Cardiac muscle cell (in vitro differentiated cells and primary cell): ENCODE data around the gene VSTM2B. TPM values are rescaled to one million over a fixed set of nuclear protein-coding genes. Genes with fewer than 3 reads are reported as not detected.
"Not testable (repeated sequence)": the region's sequence is repeated elsewhere in the genome, so short reads cannot be mapped to it uniquely, and the experiment has no call there.

ENCODE experiments used
- DNase-seq, 2 donors: peaks; one replicate each; pipeline versions ENCODE4 v3.0.0 to v3.0.0-alpha.2; 2010 to 2017; ENCODE audit warnings: low read depth in 1 of 2, low spot score in 1 of 2
- H3K27ac ChIP-seq: fragments of 200-600 bp; sonication (generic); 2 replicates; pipeline ENCODE4 v1.5.1; 2016
- H3K27me3 ChIP-seq: fragments of 200-600 bp; sonication (generic); 2 replicates; pipeline ENCODE4 v1.6.0; 2016; ENCODE audit warnings: control low read depth
- H3K36me3 ChIP-seq: fragments of 200-600 bp; sonication (generic); 2 replicates; pipeline ENCODE4 v1.5.1; 2016; ENCODE audit warnings: control low read depth
- H3K4me1 ChIP-seq: fragments of 200-600 bp; sonication (generic); 2 replicates; pipeline ENCODE4 v1.8.1; 2017; ENCODE audit warnings: low read depth, mild to moderate bottlenecking, mixed run types
- H3K4me3 ChIP-seq: fragments of 200-600 bp; sonication (generic); 2 replicates; pipeline ENCODE4 v1.5.1; 2016; ENCODE audit warnings: mild to moderate bottlenecking
- H3K9me3 ChIP-seq: fragments of 200-600 bp; sonication (generic); 2 replicates; pipeline ENCODE4 v1.5.1; 2017; ENCODE audit warnings: low read depth, mild to moderate bottlenecking, control low read depth
- polyA plus RNA-seq: library from polyadenylated mRNA; unstranded; fragments of >200 nt; fragmentation: Nextera tagmentation; extraction: Ambion mirVana; gene quantifications from 2 replicates; pipeline ENCODE4 v1.2.1, GENCODE V29; 2016
- total RNA-seq: library from RNA; depleted of rRNA; stranded (reverse); fragments of >200 nt; gene quantifications from 2 replicates; pipeline ENCODE4 v1.2.3, GENCODE V29; 2016
- TF ChIP-seq, protein P1 (sequence below): IDR thresholded peaks from 2 replicates; pipeline ENCODE4 v1.5.1; 2012; ENCODE audit warnings: low read depth, mild to moderate bottlenecking, low read length

The VSTM2B gene
- total and polyA plus RNA-seq, 2 experiments from 2014 or later = 0.39 TPM; not detected in 1

DNA sequence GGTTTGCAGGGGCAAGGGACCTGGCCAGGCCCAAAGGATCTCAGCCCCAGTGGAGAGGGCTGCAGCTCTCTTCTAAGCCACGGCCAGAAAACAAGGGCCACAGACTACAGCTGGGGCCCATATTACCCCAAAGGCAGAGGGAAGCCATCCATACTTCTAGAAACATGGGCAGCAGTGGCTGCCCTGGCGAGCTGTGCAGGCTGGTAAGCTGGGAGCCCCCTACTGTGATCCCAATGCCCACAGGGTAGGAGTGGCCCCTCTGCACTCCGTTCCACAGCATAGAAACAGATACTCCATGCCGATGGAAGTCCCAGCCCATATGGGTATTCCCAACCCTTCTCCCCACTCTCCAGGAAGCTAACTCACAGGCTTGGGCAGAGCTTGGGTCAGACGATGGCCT, 25.1 kb downstream of the VSTM2B start:
- no peaks in the 10 kb centered on the region for H3K27me3 ChIP-seq
- no peaks in the 10 kb centered on the region for H3K36me3 ChIP-seq
- H3K9me3 ChIP-seq = no peaks in the 10 kb centered on the region
- no peak overlapping the region for H3K4me3 ChIP-seq
- no peak overlapping the region for H3K27ac ChIP-seq
- TF ChIP-seq, protein P1, sequence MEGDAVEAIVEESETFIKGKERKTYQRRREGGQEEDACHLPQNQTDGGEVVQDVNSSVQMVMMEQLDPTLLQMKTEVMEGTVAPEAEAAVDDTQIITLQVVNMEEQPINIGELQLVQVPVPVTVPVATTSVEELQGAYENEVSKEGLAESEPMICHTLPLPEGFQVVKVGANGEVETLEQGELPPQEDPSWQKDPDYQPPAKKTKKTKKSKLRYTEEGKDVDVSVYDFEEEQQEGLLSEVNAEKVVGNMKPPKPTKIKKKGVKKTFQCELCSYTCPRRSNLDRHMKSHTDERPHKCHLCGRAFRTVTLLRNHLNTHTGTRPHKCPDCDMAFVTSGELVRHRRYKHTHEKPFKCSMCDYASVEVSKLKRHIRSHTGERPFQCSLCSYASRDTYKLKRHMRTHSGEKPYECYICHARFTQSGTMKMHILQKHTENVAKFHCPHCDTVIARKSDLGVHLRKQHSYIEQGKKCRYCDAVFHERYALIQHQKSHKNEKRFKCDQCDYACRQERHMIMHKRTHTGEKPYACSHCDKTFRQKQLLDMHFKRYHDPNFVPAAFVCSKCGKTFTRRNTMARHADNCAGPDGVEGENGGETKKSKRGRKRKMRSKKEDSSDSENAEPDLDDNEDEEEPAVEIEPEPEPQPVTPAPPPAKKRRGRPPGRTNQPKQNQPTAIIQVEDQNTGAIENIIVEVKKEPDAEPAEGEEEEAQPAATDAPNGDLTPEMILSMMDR = no peak
- H3K4me1 ChIP-seq = no peaks in the 10 kb centered on the region
- no peak for DNase-seq

DNA sequence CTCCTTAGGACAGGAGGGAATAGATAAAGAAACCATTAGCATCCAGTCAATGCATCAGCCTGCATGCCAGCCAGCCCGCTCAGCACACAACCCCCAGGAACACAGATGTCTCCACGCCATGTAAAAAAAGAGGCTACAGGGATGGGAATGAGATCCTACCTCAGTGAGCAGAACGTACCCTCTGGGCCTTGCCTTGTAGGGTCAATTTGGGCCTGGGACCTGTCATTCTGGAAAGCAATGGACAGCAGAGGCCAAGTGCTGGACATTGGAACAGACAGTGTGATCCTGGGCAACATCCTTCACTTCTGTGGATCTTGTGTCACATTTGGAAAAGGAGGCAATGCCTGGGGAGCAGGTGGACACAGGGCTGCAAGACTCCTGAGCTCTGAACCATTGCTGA, 26.0 kb downstream of the VSTM2B start:
- no peaks in the 10 kb centered on the region for H3K4me1 ChIP-seq
- no peak for DNase-seq
- no peaks in the 10 kb centered on the region for H3K9me3 ChIP-seq
- no peaks in the 10 kb centered on the region for H3K27me3 ChIP-seq
- H3K27ac ChIP-seq = no peak overlapping the region
- TF ChIP-seq, protein P1 = no peak
- H3K4me3 ChIP-seq = no peak overlapping the region
- no peaks in the 10 kb centered on the region for H3K36me3 ChIP-seq

DNA sequence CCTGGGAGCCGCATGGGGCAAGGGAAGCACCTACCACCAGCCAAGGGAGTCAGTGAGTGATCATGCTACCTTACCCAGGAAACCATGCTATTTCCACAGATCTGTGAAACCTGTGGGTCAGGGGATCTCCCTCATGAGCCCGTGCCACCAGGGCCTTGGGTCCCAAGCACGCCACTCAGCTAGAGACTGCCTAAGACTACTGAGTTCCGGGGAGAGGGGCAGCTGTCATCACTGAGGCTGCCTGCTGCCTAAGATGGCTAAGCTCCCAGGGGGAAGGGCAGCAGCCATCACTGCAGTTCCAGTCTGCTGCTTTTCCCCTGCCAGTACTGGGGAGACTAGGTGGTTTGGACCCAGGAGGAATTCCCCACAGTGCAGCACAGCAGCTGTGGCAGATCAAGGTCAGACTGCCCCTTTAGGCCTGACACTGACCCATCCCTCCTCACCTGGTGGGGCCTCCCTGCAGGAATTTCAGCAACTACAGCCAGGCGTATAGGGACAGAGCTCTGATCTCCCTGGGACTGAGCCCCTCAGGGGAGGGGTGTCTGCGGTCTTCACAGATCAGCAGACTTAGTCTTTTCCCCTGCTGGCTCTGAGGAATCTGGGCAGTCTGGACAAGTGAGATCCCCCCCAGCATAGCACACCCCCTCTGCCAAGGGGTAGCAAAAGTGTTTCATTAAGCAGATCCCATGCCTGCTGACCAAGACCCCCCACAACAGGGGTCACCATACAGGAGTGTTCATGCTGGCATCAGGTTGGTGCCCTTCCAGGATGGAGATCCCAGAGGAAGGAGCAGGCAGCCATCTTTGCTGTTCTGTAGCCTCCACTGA, 26.9 kb downstream of the VSTM2B start:
- TF ChIP-seq, protein P1 = no peak
- DNase-seq = no peak
- H3K27ac ChIP-seq = no peak overlapping the region

DNA sequence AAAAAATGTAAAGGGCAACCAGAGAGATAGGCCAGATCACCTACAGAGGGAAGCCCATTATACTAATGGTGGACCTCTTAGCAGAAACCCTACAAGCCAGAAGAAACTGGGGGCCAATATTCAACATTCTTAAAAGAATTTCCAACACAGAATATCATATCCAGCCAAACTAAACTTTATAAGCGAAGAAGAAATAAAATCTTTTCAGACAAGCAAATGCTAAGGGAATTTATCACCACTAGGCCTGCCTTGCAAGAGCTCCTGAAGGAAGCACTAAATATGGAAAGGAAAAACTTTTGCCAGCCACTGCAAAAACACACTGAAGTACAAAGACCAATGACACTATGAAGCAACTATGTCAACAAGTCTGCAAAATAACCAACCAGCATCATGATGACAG, 28.4 kb downstream of the VSTM2B start:
- H3K4me3 ChIP-seq = no peak overlapping the region
- H3K9me3 ChIP-seq = no peaks in the 10 kb centered on the region
- DNase-seq = no peak
- H3K36me3 ChIP-seq = no peaks in the 10 kb centered on the region
- H3K27me3 ChIP-seq = no peaks in the 10 kb centered on the region
- TF ChIP-seq, protein P1 = no peak
- H3K4me1 ChIP-seq = no peaks in the 10 kb centered on the region
- no peak overlapping the region for H3K27ac ChIP-seq

More for the DNA sequence above, 26.9 kb downstream of the VSTM2B start:
- Histone ChIP-seq H3K36me3 (no peaks in the 10 kb centered on the region), H3K4me3 (no peak overlapping the region), H3K4me1 (no peaks in the 10 kb centered on the region), H3K9me3 (no peaks in the 10 kb centered on the region), H3K27me3 (no peaks in the 10 kb centered on the region)

DNA sequence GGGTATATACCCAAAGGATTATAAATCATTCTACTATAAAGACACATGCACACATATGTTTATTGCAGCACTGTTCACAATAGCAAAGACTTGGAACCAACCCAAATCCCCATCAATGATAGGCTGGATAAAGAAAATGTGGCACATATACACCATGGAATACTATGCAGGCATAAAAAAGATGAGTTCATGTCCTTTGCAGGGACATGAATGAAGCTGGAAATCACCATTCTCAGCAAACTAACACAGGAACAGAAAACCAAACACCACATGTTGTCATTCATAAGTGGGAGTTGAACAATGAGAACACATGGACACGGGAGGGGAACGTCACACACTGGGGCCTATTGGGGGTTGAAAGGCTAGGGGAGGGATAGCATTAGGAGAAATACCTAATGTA, 33.3 kb downstream of the VSTM2B start:
- not testable (repeated sequence) for H3K4me1 ChIP-seq, H3K27ac ChIP-seq, H3K9me3 ChIP-seq, H3K4me3 ChIP-seq, H3K36me3 ChIP-seq, DNase-seq, H3K27me3 ChIP-seq

DNA sequence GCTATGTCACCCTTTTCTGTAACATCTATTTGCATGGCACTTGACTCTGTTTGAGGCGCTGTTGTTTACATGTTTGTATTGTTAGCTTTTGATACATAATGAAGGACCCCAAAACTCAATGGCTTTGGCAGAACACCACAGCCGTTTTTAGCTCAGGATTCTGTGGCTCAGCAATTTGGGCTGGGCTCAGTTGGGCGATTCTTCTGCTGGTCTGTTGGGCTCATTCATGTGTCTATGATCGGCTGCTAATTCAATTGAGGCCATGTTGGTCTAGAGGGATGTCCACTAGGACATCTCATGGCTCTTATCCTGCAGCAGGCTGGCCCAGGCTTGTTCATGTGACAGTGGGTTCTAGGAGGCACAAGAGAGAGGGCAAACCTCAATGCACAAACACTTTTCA, 33.9 kb downstream of the VSTM2B start:
- no peak overlapping the region for H3K4me3 ChIP-seq
- TF ChIP-seq, protein P1 = no peak
- no peaks in the 10 kb centered on the region for H3K9me3 ChIP-seq
- H3K4me1 ChIP-seq = no peaks in the 10 kb centered on the region
- no peaks in the 10 kb centered on the region for H3K36me3 ChIP-seq
- peaks cover 3% of the 10 kb centered on the region for H3K27me3 ChIP-seq
- DNase-seq = no peak
- H3K27ac ChIP-seq = no peak overlapping the region
